ENCODE results near the gene CCR5AS.

- TF ChIP-seq, protein P1, sequence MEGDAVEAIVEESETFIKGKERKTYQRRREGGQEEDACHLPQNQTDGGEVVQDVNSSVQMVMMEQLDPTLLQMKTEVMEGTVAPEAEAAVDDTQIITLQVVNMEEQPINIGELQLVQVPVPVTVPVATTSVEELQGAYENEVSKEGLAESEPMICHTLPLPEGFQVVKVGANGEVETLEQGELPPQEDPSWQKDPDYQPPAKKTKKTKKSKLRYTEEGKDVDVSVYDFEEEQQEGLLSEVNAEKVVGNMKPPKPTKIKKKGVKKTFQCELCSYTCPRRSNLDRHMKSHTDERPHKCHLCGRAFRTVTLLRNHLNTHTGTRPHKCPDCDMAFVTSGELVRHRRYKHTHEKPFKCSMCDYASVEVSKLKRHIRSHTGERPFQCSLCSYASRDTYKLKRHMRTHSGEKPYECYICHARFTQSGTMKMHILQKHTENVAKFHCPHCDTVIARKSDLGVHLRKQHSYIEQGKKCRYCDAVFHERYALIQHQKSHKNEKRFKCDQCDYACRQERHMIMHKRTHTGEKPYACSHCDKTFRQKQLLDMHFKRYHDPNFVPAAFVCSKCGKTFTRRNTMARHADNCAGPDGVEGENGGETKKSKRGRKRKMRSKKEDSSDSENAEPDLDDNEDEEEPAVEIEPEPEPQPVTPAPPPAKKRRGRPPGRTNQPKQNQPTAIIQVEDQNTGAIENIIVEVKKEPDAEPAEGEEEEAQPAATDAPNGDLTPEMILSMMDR (IDR thresholded peaks at IDR 0.05) = peak; percentile 29 to 59
- TF ChIP-seq EP300 (IDR thresholded peaks at IDR 0.05) = no peak
Measured at GRCh38 chr3:46378426-46378942, 28.4 kb downstream of the CCR5AS start.

Data from suprapubic skin (tissue), 3 donors.